Fibroblast of the conjunctiva (primary cell): Measurements from ENCODE around the gene OR4C45.
A peak's percentile ranks its signal among the peaks of the same experiment; 100 is the strongest.
"Not testable (repeated sequence)": the region's sequence is repeated elsewhere in the genome, so short reads cannot be mapped to it uniquely, and the experiment has no call there.

Experiments used
- DNase-seq: peaks from one replicate; pipeline ENCODE4 v3.0.0-alpha.2; 2010; ENCODE audit warnings: low read depth

The OR4C45 gene

DNA sequence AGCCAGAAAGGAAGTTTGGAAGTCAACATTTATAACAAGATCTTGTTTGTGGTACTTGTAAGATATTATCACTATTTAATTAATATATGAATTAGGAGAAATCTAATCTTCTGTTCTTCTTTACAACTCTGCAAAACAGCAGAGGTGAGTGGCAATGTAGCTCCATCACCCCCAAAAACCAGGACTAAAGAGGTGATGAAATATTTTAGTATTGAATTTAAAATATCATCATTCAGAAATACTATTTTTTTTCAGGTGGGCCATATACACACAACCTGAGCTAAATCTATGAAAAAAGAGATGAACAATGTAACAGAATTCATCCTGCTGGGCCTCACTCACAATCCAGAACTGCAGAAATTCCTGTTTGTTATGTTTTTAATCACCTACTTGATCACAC, at the start of gene OR4C45:
Gene OR4C45 (plus strand): TSS at position 301 of the 400 bp plus-strand sequence.
- no peak for DNase-seq

DNA sequence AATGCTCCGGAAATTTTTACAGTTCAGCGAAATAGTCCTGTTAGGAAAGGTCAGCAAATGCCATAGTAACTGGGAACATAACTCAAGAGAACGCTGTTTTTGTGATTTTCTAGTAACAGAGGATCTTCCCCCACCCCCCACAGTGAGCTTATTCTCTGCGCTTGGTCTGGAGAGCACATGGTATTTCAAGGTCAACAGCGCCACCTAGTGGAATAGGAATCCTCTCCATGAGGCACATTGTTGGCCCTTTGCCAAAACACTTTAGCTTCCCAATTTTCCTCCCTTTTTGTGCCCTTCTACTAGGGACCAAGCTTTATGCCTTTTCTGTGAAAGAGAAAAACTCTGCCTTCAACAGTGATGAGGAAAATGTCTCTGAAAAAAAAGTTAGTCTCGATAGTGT, 37.1 kb upstream of the OR4C45 start:
- DNase-seq, result peak; percentile 3

DNA sequence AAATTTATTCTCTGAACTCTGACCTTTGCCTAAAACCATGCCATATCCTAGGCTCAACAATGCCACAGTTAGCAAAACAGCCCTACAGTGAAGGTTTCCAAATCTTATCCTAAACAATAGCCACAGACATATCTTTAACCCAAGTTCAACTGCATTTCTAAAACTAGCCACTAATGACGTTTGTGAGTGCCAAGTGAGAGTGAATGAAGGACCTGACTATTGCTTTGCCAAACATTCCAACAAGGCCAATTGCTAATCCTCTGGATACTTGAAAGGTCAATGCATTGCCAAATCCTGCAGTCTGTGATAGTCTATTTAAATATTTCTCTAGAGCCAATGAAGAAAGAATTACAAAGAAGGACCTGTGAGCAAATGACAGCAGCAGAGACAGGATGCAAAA, 2.5 kb upstream of the OR4C45 start:
- DNase-seq, result no peak

DNA sequence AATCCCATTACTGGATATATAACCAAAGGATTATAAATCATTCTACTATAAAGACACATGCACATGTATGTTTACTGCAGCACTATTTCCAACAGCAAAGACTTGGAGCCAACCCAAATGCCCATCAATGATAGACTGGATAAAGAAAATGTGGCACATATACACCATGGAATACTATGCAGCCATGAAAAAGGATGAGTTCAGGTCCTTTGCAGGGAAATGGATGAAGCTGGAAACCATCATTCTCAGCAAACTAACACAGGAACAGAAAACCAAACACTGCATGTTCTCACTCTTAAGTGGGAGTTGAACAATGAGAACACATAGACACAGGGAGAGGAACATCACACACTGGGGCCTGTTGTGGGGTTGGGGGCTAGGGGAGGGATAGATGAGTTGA, 3.6 kb downstream of the OR4C45 start:
- not testable (repeated sequence) for DNase-seq

DNA sequence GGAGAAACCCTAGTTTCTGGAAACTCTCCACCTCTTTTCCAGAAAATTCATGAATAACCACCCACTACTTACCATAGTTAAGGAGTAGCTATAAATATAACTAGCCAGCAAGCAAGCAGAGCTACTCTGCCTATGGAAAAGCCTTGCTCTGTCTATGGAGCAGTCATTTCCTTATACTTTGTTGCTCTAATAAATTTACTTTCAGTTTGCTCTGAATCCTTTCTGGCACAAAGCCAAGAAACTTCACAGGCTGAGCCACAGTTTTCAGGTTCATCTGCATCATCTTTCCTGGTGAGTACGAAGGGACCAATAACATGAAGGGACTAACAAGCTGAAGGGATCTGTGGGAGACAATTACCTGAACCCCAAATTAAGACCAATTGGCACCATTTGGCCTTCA, 4.6 kb downstream of the OR4C45 start:
- DNase-seq, result no peak

DNA sequence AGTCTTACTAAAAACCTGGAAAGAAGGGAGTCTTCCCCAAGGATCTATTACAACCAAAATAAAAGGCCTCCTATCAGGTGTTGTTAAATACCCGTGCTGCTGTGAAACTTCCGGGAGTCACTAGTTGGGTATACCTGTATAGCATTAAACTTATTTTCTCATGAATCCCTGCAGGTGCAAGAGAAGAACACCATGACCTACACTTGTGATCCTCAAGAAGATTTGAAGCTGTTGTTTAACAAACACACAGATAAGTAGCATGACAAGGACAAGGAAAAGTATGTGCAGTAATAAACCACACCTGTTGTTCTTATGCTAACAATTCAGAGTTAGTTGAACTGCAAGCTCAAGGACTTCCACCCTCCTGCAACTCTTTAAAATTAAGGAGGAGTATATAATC, 12.0 kb downstream of the OR4C45 start:
- no peak for DNase-seq

DNA sequence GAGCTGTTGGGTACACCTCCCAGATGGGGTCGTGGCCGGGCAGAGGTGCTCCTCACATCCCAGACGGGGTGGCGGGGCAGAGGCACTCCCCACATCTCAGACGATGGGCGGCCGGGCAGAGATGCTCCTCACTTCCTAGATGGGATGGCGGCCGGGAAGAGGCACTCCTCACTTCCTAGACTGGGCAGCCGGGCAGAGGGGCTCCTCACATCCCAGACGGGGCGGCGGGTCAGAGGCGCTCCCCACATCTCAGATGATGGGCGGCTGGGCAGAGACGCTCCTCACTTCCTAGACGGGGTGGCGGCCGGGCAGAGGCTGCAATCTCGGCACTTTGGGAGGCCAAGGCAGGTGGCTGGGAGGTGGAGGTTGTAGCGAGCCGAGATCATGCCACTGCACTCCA, 30.4 kb downstream of the OR4C45 start:
- DNase-seq, result not testable (repeated sequence)

DNA sequence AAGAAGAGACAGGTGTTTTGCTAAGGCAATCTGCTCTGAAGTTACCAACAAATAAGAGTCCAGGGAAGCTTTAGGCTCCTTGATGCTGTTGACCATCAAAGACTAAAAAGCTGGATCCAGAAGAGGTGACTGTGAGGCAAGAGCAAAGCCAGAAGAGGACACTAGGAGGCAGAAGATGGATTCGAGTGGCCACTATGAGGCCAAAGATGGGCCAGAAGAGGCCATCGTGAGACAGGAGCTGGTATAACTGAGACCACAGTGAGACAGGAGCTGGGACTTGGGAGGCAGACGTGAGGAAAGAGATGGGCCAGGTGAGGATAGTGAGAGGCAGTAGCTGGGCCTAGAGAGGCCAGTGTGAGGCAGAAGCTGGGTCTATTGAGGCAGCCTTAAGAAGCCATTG, 37.7 kb downstream of the OR4C45 start:
- no peak for DNase-seq

DNA sequence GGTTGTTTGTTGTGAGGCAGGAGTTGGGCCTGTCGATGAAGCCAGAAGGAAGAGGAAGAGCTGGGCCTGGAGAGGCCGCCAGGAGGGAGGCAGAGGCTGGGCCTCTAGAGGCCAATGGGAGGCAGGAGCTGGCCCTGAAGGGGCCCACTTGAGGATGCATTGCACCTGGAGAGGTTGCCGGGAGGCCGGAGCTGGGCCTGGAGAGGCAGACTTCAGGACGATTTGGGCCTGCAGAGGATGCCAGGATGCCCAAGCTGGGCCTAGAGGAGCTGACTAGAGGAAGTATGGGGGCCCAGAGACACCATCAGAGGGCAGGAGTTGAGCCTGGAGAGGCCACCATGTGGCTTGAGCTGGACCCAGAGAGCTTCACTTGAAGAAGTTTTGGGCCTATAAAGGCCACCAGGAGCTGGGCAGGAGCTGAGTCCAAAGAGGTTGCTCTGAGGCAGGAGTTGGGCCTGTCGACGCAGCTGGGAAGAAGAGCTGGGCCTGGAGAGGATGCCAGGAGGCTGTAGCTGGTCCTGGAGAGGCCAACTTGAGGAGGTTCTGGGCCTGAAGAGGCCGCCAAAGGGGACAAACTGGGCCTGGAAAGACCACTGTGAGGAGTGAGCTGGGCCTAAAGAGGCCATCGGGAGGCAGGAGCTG, 39.0 kb downstream of the OR4C45 start:
- DNase-seq, result no peak

DNA sequence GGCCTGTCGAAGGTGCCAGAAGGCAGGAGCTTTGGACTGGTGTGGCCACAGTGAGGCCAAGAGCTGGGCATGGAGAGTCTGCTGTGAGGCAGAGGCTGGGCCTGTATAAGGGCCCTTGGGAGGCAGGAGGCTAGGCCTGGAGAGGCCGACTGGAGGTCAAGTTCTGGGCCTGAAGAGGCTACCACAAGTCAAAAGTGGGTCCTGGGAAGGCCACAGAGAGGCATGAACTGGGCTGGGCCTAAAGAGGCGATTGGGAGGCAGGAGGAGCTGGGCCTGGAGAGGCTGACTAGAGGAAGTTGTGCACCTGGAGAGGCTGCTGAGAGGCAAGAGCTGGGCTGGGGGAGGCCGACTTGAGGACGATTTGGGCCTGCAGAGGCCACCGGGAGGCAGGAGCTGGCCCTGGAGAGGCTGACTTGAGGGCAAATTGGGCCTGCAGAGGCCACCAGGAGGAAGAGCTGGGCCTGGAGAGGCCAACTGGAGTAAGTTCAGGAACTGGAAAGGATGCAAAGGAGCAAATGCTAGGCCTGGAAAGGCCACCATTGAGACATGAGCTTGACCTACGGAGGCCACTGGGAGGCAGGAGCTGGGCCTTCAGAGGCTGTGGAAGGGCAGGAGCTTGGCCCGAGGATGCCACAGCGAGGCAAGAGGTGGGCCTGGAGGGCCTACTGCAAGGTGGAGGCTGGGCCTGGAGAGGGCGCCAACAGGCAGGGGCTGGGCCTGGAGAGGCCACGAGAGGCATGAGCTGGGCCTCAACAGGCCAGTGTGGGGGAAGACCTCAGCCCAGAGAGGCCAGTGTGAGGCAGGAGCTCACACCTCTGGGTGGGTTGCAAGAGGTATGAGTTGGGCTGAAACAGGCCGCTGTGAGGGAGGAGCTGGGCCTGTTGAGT, 39.8 kb downstream of the OR4C45 start:
- DNase-seq, result no peak

DNA sequence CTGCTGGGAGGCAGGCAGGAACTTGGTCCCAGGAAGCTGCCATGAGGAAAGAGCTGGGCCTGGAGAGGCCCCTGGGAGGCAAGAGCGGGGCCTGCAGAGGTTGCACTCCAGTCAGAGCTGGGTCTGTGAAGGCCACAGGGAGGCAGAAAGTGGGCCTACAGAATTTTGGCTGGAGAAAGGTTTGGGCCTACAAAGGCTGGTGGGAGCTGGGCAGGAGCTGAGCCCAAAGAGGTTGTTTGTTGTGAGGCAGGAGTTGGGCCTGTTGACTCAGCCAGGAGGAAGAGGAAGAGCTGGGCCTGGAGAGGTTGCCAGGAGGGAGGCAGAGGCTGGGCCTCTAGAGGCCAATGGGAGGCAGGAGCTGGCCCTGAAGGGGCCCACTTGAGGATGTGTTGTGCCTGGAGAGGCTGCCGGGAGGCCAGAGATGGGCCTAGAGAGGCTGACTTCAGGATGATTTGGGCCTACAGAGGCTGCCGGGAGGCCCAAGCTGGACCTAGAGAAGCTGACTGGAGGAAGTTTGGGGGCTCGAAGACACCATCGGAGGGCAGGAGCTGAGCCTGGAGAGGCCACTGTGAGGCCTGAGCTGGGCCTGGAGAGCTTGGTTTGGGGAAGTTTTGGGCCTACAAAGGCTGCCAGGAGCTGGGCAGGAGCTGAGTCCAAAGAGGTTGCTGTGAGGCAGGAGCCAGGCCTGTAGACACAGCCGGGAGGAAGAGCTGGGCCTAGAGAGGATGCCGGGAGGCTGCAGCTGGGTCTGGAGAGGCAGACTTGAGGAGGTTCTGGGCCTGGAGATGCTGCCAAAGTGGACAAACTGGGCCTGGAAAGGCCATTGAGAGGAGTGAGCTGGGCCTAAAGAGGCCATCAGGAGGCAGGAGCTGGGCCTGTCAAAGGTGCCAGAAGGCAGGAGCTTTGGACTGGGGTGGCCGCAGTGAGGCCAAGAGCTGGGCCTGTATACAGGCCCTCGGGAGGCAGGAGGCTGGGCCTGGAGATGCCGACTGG, 40.7 kb downstream of the OR4C45 start:
- DNase-seq, result no peak

DNA sequence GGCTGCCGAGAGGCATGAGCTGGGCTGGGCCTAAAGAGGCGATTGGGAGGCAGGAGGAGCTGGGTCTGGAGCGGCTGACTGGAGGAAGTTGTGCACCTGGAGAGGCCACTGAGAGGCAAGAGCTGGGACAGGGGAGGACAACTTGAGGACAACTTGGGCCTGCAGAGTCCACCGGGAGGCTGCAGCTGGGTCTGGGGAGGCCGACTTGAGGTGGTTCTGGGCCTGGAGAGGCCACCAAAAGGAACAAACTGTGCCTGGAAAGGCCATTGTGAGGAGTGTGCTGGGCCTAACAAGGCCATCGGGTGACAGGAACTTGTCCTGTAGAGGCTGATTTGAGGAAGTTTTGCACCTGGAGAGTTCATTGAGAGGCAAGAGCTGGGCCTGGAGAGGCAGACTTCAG, 41.5 kb downstream of the OR4C45 start:
- DNase-seq, result no peak

DNA sequence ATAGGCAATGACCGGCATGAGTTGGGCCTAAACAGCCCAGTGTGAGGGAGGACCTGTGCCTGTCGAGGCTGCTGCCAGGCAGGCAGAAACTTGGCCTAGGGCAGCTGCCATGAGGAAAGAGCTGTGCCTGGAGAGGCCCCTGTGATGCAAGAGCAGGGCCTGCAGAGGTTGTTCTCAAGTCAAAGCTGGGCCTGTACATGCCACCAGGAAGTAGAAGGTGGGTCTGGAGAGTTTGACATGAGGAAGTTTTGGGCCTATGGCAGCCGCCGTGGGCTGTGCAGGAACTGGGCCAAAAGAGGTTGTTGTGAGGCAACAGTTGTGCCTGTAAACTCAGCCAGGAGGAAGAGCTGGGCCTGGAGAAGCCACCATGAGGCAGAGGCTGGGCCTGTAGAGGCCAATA, 43.2 kb downstream of the OR4C45 start:
- no peak for DNase-seq

DNA sequence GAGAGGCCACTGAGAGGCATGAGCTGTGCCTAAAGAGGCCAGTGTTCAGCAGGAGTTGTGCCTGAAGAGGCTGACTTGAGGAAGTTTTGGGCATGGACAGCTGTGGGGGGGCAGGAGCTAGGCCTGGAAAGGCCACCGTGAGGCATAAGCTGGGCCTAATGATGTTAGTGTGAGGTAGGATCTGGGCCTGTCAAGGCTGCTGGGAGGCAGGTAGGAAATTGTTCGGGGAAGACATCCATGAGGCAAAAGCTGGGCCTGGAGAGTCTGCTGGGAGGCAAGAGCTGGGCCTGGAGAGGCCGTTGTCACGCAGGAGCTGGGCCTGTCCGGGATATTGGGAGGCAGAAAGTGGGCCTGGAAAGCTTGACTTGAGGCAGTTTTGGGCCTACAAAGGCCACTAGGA, 44.9 kb downstream of the OR4C45 start:
- DNase-seq, result no peak

DNA sequence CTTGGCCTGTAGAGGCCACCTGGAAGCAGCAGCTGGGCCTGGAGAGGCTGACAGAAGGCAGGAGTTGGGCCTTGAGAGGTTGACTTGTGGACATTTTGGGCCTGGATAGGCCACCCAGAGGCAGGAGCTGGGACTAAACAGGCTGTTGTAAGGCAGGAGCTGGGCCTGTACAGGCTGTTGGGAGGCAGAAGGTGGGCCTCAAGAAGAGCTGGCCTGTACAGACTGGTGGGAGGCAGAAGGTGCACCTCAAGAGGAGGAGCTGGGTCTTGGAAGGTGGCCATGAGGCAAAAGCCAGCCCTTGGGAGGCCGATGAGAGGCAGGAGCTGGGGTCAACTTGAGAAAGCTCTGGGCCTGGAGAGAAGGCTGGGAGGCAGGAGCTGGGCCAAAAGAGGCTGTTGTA, 45.3 kb downstream of the OR4C45 start:
- no peak for DNase-seq

DNA sequence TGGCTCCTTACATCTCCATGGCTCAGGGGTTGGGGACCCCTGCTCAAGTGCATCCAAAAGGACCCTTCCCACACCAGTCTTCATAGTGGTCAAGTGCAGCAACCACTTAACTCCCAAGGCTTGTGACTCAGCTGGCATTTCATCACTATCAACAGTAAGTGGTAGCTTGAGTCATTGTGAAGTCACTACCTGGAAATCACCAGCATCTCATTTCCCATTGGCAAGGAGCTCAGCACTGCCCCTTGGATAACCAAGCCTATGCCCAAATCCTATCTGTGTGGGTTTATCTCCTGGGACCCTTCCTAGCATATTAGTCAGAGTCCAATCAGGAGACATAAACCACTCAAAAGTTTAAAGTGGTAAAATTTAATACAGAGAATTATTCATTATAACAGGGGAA, 46.3 kb downstream of the OR4C45 start:
- DNase-seq, result not testable (repeated sequence)

DNA sequence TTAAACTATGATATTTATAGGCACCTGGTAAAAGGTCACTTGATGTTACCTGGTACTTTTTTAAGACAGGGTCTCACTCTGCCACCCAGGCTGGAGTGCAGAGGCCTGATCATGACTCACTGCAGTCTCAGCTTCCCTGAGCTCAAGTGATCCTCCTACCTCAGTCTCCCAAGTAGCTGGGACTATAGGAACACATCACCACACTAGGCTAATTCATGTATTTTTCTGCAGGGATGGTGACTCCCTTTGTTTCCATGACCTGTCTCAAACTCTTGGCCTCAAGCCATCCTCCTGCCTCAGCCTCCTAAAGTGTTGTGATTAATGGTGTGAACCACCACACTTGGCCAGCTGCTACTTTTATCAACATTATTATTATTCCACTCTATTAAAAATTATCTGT, 47.6 kb downstream of the OR4C45 start:
- DNase-seq, result no peak
